SK-N-SH treated with all-trans-retinoic acid at 6 μM for 48 hours (cell line): ENCODE results near the gene CYP1A2.

Experiments used
- ARNTL ChIP-seq: fragments of 450-650 bp; formaldehyde crosslinking; IDR thresholded peaks from 2 replicates; pipeline ENCODE4 v1.5.0; 2020; ENCODE audit warnings: low read depth, mild to moderate bottlenecking, moderate library complexity, borderline replicate concordance
- CREB5 ChIP-seq: fragments of 250-450 bp; sonication (Bioruptor Pico); IDR thresholded peaks from 2 replicates; pipeline ENCODE4 v1.5.1; 2020; ENCODE audit warnings: low read depth, mild to moderate bottlenecking, moderate library complexity
- GLIS3 ChIP-seq: fragments of 250-450 bp; sonication (Bioruptor Pico); IDR thresholded peaks from 2 replicates; pipeline ENCODE4 v1.5.0; 2020; ENCODE audit warnings: mild to moderate bottlenecking, moderate library complexity
- OSR1 ChIP-seq: fragments of 250-450 bp; sonication (Bioruptor Pico); IDR thresholded peaks from 2 replicates; pipeline ENCODE4 v1.8.0; 2022; ENCODE audit warnings: moderate library complexity, mild to moderate bottlenecking, inconsistent platforms
- PATZ1 ChIP-seq: fragments of 250-450 bp; sonication (Bioruptor Pico); IDR thresholded peaks from 2 replicates; pipeline ENCODE4 v1.8.0; 2020; ENCODE audit warnings: mild to moderate bottlenecking, moderate library complexity, borderline replicate concordance
- POU6F1 ChIP-seq: fragments of 250-450 bp; sonication (Bioruptor Pico); IDR thresholded peaks from 2 replicates; pipeline ENCODE4 v1.8.0; 2021; ENCODE audit warnings: low read depth, mild to moderate bottlenecking, moderate library complexity, borderline replicate concordance
- RARB ChIP-seq: fragments of 250-450 bp; sonication (Bioruptor Pico); IDR thresholded peaks from 2 replicates; pipeline ENCODE4 v1.8.0; 2021; ENCODE audit warnings: mild to moderate bottlenecking, moderate library complexity
- TSHZ2 ChIP-seq: fragments of 250-450 bp; sonication (Bioruptor Pico); IDR thresholded peaks from 2 replicates; pipeline ENCODE4 v1.5.0; 2020; ENCODE audit warnings: mild to moderate bottlenecking, moderate library complexity
- ZC3H10 ChIP-seq: fragments of 250-450 bp; sonication (Bioruptor Pico); IDR thresholded peaks from 2 replicates; pipeline ENCODE4 v1.5.1; 2021; ENCODE audit warnings: mild to moderate bottlenecking, moderate library complexity
- ZFP3 ChIP-seq: fragments of 250-450 bp; sonication (Bioruptor Pico); IDR thresholded peaks from 2 replicates; pipeline ENCODE4 v1.5.0; 2020; ENCODE audit warnings: mild to moderate bottlenecking, moderate library complexity
- ZNF70 ChIP-seq: fragments of 450-650 bp; formaldehyde crosslinking; IDR thresholded peaks from 2 replicates; pipeline ENCODE4 v1.5.0; 2020; ENCODE audit warnings: mild to moderate bottlenecking, moderate library complexity

GRCh38 chr15:74791667-74792066 lies 43.0 kb downstream of the CYP1A2 start:
- TF ChIP-seq GLIS3 (CRISPR knock-in tag): no peak
- no peak for TF ChIP-seq ZC3H10 (CRISPR knock-in tag)
- no peak for TF ChIP-seq PATZ1 (CRISPR knock-in tag)
- TF ChIP-seq ZFP3 (CRISPR knock-in tag): no peak
- TF ChIP-seq ZNF70 (CRISPR knock-in tag): no peak
- no peak for TF ChIP-seq RARB
- TF ChIP-seq TSHZ2 (CRISPR knock-in tag): no peak
- no peak for TF ChIP-seq CREB5 (CRISPR knock-in tag)
- TF ChIP-seq POU6F1 (CRISPR knock-in tag): no peak
- TF ChIP-seq ARNTL: no peak
- TF ChIP-seq OSR1: no peak
